B cell (primary cell): ENCODE results near the gene TOP3B. TPM values are rescaled to one million over a fixed set of nuclear protein-coding genes. Genes with fewer than 3 reads are reported as not detected.

Source experiments
- ATAC-seq: fragments of 200-7000 bp; cut with Tn5 transposase; one replicate; pipeline ENCODE4 v1.10.0; 2021; ENCODE audit warnings: low read depth, mild to moderate bottlenecking, moderate number of reproducible peaks, moderate library complexity
- CTCF ChIA-PET: fragments of 350-600 bp; sonication (Branson Sonifier 250); formaldehyde crosslinking; loops from one replicate; lab custom pipeline; 2021; ENCODE audit warnings: antibody characterized with exemption, inconsistent platforms; lab: Charles Lee
- POLR2A ChIA-PET: fragments of 350-600 bp; sonication (Branson Sonifier 250); formaldehyde crosslinking; loops from one replicate; lab custom pipeline; 2021; ENCODE audit warnings: antibody characterized with exemption; lab: Charles Lee
- DNase-seq: peaks from one replicate; pipeline ENCODE4 v3.0.0; 2013
- H2AFZ ChIP-seq: 2 replicates; pipeline ENCODE4 v1.6.1; 2012; ENCODE audit warnings: mild to moderate bottlenecking, low read depth, low read length; ENCODE audit not compliant: insufficient read depth, poor library complexity, severe bottlenecking
- H3K27ac ChIP-seq, 2 donors: 1 replicate in 1 of 2; 2 replicates in 1 of 2; pipeline ENCODE4 v1.5.1; 2012 to 2013; ENCODE audit warnings: low read length in 2 of 2, mild to moderate bottlenecking in 2 of 2, moderate library complexity in 1 of 2
- H3K27me3 ChIP-seq, 4 experiments: fragments of 200-600 bp in 1 of 4; sonication (generic) in 1 of 4; replicated peaks in 1 of 4; 1 replicate in 2 of 4; 2 replicates in 2 of 4; pipeline versions ENCODE4 v1.6.1 to v1.7.0; 2013 to 2016; ENCODE audit warnings: low read length in 3 of 4, mild to moderate bottlenecking in 2 of 4, mixed read lengths in 1 of 4, moderate library complexity in 1 of 4; ENCODE audit not compliant: insufficient read depth in 4 of 4, control insufficient read depth in 3 of 4; ENCODE audit errors: control extremely low read depth in 1 of 4
- H3K36me3 ChIP-seq, 2 experiments: replicated peaks in 1 of 2; 1 replicate in 1 of 2; 2 replicates in 1 of 2; pipeline versions ENCODE4 v1.6.1 to v1.7.1; 2013; ENCODE audit warnings: low read length in 1 of 2; ENCODE audit not compliant: insufficient read depth in 2 of 2, control insufficient read depth in 1 of 2; ENCODE audit errors: control extremely low read depth in 1 of 2, extremely low read depth in 1 of 2
- H3K4me1 ChIP-seq, 2 donors: fragments of 200-600 bp in 1 of 2; sonication (generic) in 1 of 2; 1 replicate in 1 of 2; 2 replicates in 1 of 2; pipeline versions ENCODE4 v1.5.1 to v1.6.1; 2013 to 2017; ENCODE audit warnings: low read length in 2 of 2; ENCODE audit not compliant: control insufficient read depth in 2 of 2, insufficient read depth in 2 of 2
- H3K4me2 ChIP-seq: replicated peaks from 2 replicates; pipeline ENCODE3; 2012; ENCODE audit warnings: mild to moderate bottlenecking, low read depth, low read length; ENCODE audit not compliant: poor library complexity, severe bottlenecking
- H3K4me3 ChIP-seq, 5 experiments: fragments of 200-600 bp in 1 of 5; sonication (generic) in 1 of 5; 1 replicate in 3 of 5; 2 replicates in 2 of 5; pipeline versions ENCODE4 v1.5.1 to v1.7.0; 2011 to 2016; ENCODE audit warnings: low read length in 4 of 5, mild to moderate bottlenecking in 4 of 5, low read depth in 2 of 5, control low read depth in 1 of 5, moderate library complexity in 1 of 5; ENCODE audit not compliant: insufficient read depth in 1 of 5; ENCODE audit errors: control extremely low read depth in 1 of 5, extremely low read depth in 1 of 5
- H3K79me2 ChIP-seq: fragments of 200-600 bp; sonication (generic); one replicate; pipeline ENCODE4 v1.6.0; 2016; ENCODE audit warnings: low read length; ENCODE audit not compliant: control insufficient read depth, insufficient read depth
- H3K9ac ChIP-seq: fragments of 200-600 bp; sonication (generic); 2 replicates; pipeline ENCODE4 v1.6.1; 2017; ENCODE audit warnings: mild to moderate bottlenecking, low read length, moderate library complexity
- H3K9me3 ChIP-seq, 3 donors: one replicate each; pipeline versions ENCODE4 v1.6.1 to v1.7.1; 2013; ENCODE audit warnings: low read length in 2 of 3; ENCODE audit not compliant: control insufficient read depth in 2 of 3, insufficient read depth in 1 of 3; ENCODE audit errors: control extremely low read depth in 1 of 3
- H4K20me1 ChIP-seq: 2 replicates; pipeline ENCODE4 v1.6.0; 2012; ENCODE audit warnings: mild to moderate bottlenecking, low read length; ENCODE audit not compliant: insufficient read depth, control insufficient read depth, poor library complexity, severe bottlenecking
- H3K27ac Mint-ChIP-seq: one replicate; pipeline ENCODE4 v1.8.0; 2021; ENCODE audit warnings: mixed read lengths
- H3K27me3 Mint-ChIP-seq: one replicate; pipeline ENCODE4 v1.8.0; 2021; ENCODE audit warnings: mixed read lengths
- H3K4me1 Mint-ChIP-seq: one replicate; pipeline ENCODE4 v1.8.0; 2021; ENCODE audit warnings: mixed read lengths
- H3K4me3 Mint-ChIP-seq: one replicate; pipeline ENCODE4 v1.8.0; 2021; ENCODE audit warnings: mixed read lengths
- H3K9me3 Mint-ChIP-seq: one replicate; pipeline ENCODE4 v1.8.0; 2022; ENCODE audit warnings: mixed read lengths; ENCODE audit not compliant: insufficient read depth
- CTCF ChIP-seq: fragments of 200-600 bp; IDR thresholded peaks from one replicate; pipeline ENCODE4 v1.8.0; 2022; ENCODE audit warnings: antibody characterized with exemption, mild to moderate bottlenecking
- EZH2 ChIP-seq: IDR thresholded peaks from 2 replicates; pipeline ENCODE4 v1.6.1; 2012; ENCODE audit warnings: borderline replicate concordance, low read depth, mild to moderate bottlenecking, moderate library complexity, low read length; ENCODE audit not compliant: insufficient read depth, poor library complexity, severe bottlenecking
- WGBS: methylation state at CpG from one replicate; pipeline ENCODE4 v1.1.5; 2013; ENCODE audit warnings: missing lambda C conversion rate; ENCODE audit not compliant: insufficient coverage; 5-methylcytosine and 5-hydroxymethylcytosine counted together
- intact Hi-C: fragments of 100-400 bp; cut with micrococcal nuclease; formaldehyde crosslinking; loops from one replicate; pipeline ENCODE4 v1.10.0; 2022
- polyA plus RNA-seq: library from polyadenylated mRNA; depleted of rRNA; stranded (reverse); fragments of >200 nt; gene quantifications from 2 replicates; pipeline ENCODE4 v1.2.3, GENCODE V29; 2012
- total RNA-seq, 2 donors: library from RNA; stranded (reverse); fragments of 120-200 nt in 1 of 2; gene quantifications; 1 replicate in 1 of 2; 2 replicates in 1 of 2; pipeline versions ENCODE4 v1.2.3 to v1.2.4, GENCODE V29; 2013 to 2022

Gene TOP3B
- total and polyA plus RNA-seq, 2 donors (not counting 1 experiment from before 2014, with no cell fraction given): 77.1 to 105 TPM

DNA sequence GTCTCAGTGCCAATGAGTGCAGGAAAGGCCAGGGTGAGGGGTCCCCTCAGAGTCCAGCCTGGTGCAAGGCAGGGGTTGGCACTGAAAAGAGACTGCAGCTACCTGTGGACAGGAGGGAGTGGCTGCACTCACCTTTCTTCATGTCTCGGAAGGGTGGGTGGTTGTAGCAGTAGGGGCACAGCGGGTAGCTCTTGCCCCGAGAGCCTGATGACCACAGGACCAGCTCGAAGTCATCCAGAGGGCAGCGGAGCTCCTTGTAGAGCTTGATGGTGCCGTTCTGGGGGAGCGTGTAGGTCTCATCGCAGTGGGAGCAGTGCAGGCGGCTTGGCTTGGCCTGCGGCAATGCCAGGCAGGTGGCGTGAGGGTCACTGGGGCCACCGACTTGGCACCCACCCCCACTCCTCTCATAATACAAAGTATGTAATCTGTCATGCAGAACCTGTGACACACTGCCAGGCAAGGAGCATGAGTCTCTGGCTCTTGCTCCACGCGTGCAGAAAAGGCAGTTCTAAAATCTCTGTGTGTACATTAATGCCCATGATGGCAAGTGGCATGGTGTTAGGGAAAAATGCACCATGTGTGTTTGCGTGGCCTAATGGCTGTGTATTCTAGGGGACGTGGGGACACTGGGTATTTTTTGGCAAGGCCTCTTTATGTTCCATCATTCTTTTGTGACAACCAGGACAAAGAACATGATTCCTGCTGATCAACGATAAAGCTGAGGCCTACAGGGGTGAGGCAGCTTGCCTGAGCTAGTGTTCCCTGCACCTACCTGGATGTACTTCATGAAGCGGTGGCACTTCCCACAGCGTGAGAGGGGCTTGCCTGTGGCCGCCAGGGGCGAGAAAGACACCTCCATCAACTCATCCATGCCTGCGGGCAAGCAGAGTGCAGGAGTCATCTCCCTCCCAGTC is 24.0 kb downstream of the TOP3B start:
- CTCF ChIA-PET: no interaction called here
- POLR2A ChIA-PET: no interaction called here
- TF ChIP-seq CTCF: no peak
- no peak for TF ChIP-seq EZH2

More for the DNA sequence above, 24.0 kb downstream of the TOP3B start:
- Histone ChIP-seq H3K4me3 (no peak overlapping the region), H3K9ac (no peak overlapping the region), H3K79me2 (no peaks in the 10 kb centered on the region), H4K20me1 (no peaks in the 10 kb centered on the region), H3K27me3 (no peaks in the 10 kb centered on the region), H3K9me3 (no peaks in the 10 kb centered on the region), H3K27ac (no peak overlapping the region), H3K4me1 (no peaks in the 10 kb centered on the region), H3K36me3 (peaks cover 0 to 39% of the 10 kb centered on the region in 2 experiments), H2AFZ (no peak overlapping the region), H3K4me2 (no peak overlapping the region)
- WGBS: 94% methylated on average over 19 of the region's 22 CpGs
- H3K9me3 Mint-ChIP-seq: no peaks in the 10 kb centered on the region
- ATAC-seq: no peak
- H3K27ac Mint-ChIP-seq: no peak overlapping the region
- intact Hi-C loops: no loop called here
- no peak overlapping the region for H3K4me3 Mint-ChIP-seq
- H3K4me1 Mint-ChIP-seq: no peaks in the 10 kb centered on the region
- DNase-seq: no peak
- no peaks in the 10 kb centered on the region for H3K27me3 Mint-ChIP-seq
